Muscle layer of duodenum (tissue), 2 donors: ENCODE data around the gene ZNF618.

ENCODE experiments used
- H3K27ac ChIP-seq: one replicate; pipeline ENCODE4 v1.7.0; 2013; ENCODE audit warnings: mild to moderate bottlenecking, low read length
- H3K27me3 ChIP-seq: one replicate; pipeline ENCODE4 v1.7.0; 2013; ENCODE audit warnings: low read depth, mild to moderate bottlenecking, control low read depth, low read length
- H3K36me3 ChIP-seq, 2 donors: one replicate each; pipeline ENCODE4 v1.7.0; 2013; ENCODE audit warnings: low read length in 2 of 2, control low read depth in 1 of 2, mild to moderate bottlenecking in 1 of 2; ENCODE audit not compliant: insufficient read depth in 2 of 2, control insufficient read depth in 1 of 2
- H3K4me1 ChIP-seq, 2 donors: one replicate each; pipeline ENCODE4 v1.7.0; 2013; ENCODE audit warnings: low read length in 2 of 2, mild to moderate bottlenecking in 2 of 2, control low read depth in 1 of 2, moderate library complexity in 1 of 2; ENCODE audit not compliant: insufficient read depth in 2 of 2, control insufficient read depth in 1 of 2
- H3K4me3 ChIP-seq, 2 donors: one replicate each; pipeline ENCODE4 v1.7.0; 2013; ENCODE audit warnings: low read length in 2 of 2, low read depth in 1 of 2, mild to moderate bottlenecking in 1 of 2
- H3K9me3 ChIP-seq, 2 donors: one replicate each; pipeline ENCODE4 v1.7.0; 2013; ENCODE audit warnings: low read length in 2 of 2, control low read depth in 1 of 2, mild to moderate bottlenecking in 1 of 2; ENCODE audit not compliant: control insufficient read depth in 1 of 2
- donor health status: healthy.

The ZNF618 gene

GRCh38 chr9:114005371-114006154, 129.5 kb downstream of the ZNF618 start:
- Histone ChIP-seq H3K36me3 (peaks cover 0 to 13% of the 10 kb centered on the region in 2 donors), H3K4me3 (no peak overlapping the region), H3K4me1 (peaks cover 0 to 4% of the 10 kb centered on the region in 2 donors), H3K27me3 (no peaks in the 10 kb centered on the region), H3K27ac (no peak overlapping the region), H3K9me3 (no peaks in the 10 kb centered on the region)

GRCh38 chr9:114006155-114006550, 130.0 kb downstream of the ZNF618 start:
- H3K4me3 ChIP-seq, result no peak overlapping the region
- H3K36me3 ChIP-seq, result peaks cover 0 to 13% of the 10 kb centered on the region in 2 donors
- no peaks in the 10 kb centered on the region for H3K9me3 ChIP-seq
- no peak overlapping the region for H3K27ac ChIP-seq
- peaks cover 0 to 4% of the 10 kb centered on the region in 2 donors for H3K4me1 ChIP-seq
- H3K27me3 ChIP-seq, result no peaks in the 10 kb centered on the region

- peaks cover 0 to 16% of the 10 kb centered on the region in 2 donors for H3K36me3 ChIP-seq
- H3K4me1 ChIP-seq, result peaks cover 0 to 4% of the 10 kb centered on the region in 2 donors
- H3K27ac ChIP-seq, result no peak overlapping the region
- H3K9me3 ChIP-seq, result no peaks in the 10 kb centered on the region
- no peaks in the 10 kb centered on the region for H3K27me3 ChIP-seq
- no peak overlapping the region for H3K4me3 ChIP-seq
These were observed 131.0 kb downstream of the ZNF618 start for GRCh38 chr9:114006931-114007691.

- no peaks in the 10 kb centered on the region for H3K9me3 ChIP-seq
- no peaks in the 10 kb centered on the region for H3K27me3 ChIP-seq
- H3K4me1 ChIP-seq, result peaks cover 0 to 4% of the 10 kb centered on the region in 2 donors
- peaks cover 0 to 14% of the 10 kb centered on the region in 2 donors for H3K36me3 ChIP-seq
- no peak overlapping the region for H3K27ac ChIP-seq
- no peak overlapping the region for H3K4me3 ChIP-seq
These were observed 132.0 kb downstream of the ZNF618 start for GRCh38 chr9:114007991-114008666.

- Histone ChIP-seq H3K4me1 (peaks cover 0 to 4% of the 10 kb centered on the region in 2 donors), H3K27ac (no peak overlapping the region), H3K27me3 (no peaks in the 10 kb centered on the region), H3K9me3 (no peaks in the 10 kb centered on the region), H3K4me3 (no peak overlapping the region), H3K36me3 (peaks cover 0 to 10% of the 10 kb centered on the region in 2 donors)
These were observed 132.7 kb downstream of the ZNF618 start for GRCh38 chr9:114008667-114009410.

- Histone ChIP-seq H3K27me3 (no peaks in the 10 kb centered on the region), H3K9me3 (no peaks in the 10 kb centered on the region), H3K4me3 (no peak overlapping the region), H3K27ac (no peak overlapping the region), H3K4me1 (no peaks in the 10 kb centered on the region), H3K36me3 (peaks cover 0 to 10% of the 10 kb centered on the region in 2 donors)
These were observed 135.2 kb downstream of the ZNF618 start for GRCh38 chr9:114011313-114011712.

GRCh38 chr9:114012126-114012525, 136.0 kb downstream of the ZNF618 start:
- H3K4me1 ChIP-seq, result no peaks in the 10 kb centered on the region
- H3K9me3 ChIP-seq, result no peaks in the 10 kb centered on the region
- no peak overlapping the region for H3K4me3 ChIP-seq
- H3K36me3 ChIP-seq, result peaks cover 0 to 17% of the 10 kb centered on the region in 2 donors
- no peaks in the 10 kb centered on the region for H3K27me3 ChIP-seq
- no peak overlapping the region for H3K27ac ChIP-seq

- Histone ChIP-seq H3K4me3 (no peak overlapping the region), H3K9me3 (no peaks in the 10 kb centered on the region), H3K27ac (no peak overlapping the region), H3K27me3 (no peaks in the 10 kb centered on the region), H3K36me3 (peaks cover 0 to 32% of the 10 kb centered on the region in 2 donors), H3K4me1 (no peaks in the 10 kb centered on the region)
These were observed 137.9 kb downstream of the ZNF618 start for GRCh38 chr9:114014044-114014443.

- Histone ChIP-seq H3K36me3 (peaks cover 0 to 45% of the 10 kb centered on the region in 2 donors), H3K9me3 (peaks cover 0 to 5% of the 10 kb centered on the region in 2 donors), H3K4me3 (no peak overlapping the region)
These were observed 139.5 kb downstream of the ZNF618 start for GRCh38 chr9:114015607-114016006.

GRCh38 chr9:114016101-114016500, 140.0 kb downstream of the ZNF618 start:
- peaks cover 0 to 5% of the 10 kb centered on the region in 2 donors for H3K9me3 ChIP-seq
- H3K4me1 ChIP-seq, result no peaks in the 10 kb centered on the region
- H3K27ac ChIP-seq, result no peak overlapping the region
- H3K4me3 ChIP-seq, result no peak overlapping the region
- H3K27me3 ChIP-seq, result no peaks in the 10 kb centered on the region
- H3K36me3 ChIP-seq, result peaks cover 0 to 45% of the 10 kb centered on the region in 2 donors

More at GRCh38 chr9:114015607-114016006, 139.5 kb downstream of the ZNF618 start:
- no peaks in the 10 kb centered on the region for H3K4me1 ChIP-seq
- H3K27me3 ChIP-seq, result no peaks in the 10 kb centered on the region
- H3K27ac ChIP-seq, result no peak overlapping the region
